ENCODE results near the gene JAKMIP2. TPM values are rescaled to one million over a fixed set of nuclear protein-coding genes. Genes with fewer than 3 reads are reported as not detected.

The JAKMIP2 gene
- total RNA-seq, 1 experiment from 2014 or later, result 2.3 TPM

DNA sequence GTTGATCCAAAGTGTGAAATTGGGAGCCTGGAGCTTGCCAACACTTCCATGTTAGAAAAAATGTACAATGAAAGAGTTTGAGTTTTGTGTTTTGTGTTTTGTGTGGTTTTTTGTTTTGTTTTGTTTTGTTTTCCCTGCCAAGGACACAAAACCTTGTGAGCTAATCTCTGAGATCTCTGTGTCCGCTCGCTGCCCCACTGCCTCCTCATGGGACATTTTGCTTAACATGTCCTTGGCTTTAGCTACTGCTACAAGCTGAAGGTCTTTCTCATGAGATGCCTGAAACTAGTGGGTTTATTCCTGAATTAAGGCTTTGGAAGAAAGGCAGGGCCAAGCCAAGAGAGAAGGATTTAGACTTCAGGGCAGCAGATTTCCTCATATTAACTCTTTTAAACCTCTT lies 7.3 kb upstream of the JAKMIP2 start:
- no peak for DNase-seq (ENCODE audit: low read depth)

DNA sequence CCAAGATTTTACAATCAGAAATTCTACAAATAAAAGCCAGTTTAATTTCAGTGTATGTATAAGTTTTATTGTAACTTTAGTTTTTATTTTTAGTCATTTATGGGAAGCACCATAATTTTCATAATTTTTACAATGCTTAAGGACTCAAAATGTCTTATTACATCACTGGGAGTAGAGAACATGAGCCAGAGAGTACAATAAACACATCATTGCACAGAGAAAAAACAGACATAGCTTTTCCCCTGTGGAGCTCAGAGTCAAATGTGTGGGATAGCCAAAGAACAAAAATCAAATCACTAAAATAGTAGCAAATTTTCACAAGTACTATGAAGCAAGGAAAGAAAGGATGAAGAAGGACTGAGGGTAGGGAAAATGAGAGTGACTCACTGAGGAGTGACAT lies 5.5 kb upstream of the JAKMIP2 start:
- no peak for DNase-seq (ENCODE audit: low read depth)

DNA sequence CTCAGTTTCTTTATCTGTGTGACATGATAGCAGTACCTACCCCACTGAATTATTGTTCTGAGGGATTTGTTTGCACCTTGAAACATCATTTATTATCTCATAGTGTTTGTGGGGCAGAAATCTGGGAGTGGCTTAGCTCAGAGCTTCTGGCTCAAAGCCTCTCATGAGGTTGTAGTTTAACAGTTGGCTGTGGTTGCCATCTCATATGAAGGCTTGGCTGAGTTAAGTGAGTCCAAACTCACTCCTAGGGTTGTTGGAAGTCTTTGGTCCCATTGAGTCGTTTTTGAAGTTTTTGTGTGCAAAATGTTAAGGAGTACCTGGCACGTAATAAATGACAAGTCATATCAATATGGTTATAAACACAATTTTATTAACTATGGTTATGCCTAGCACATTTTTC lies 3.6 kb upstream of the JAKMIP2 start:
- no peak for DNase-seq (ENCODE audit: low read depth)

DNA sequence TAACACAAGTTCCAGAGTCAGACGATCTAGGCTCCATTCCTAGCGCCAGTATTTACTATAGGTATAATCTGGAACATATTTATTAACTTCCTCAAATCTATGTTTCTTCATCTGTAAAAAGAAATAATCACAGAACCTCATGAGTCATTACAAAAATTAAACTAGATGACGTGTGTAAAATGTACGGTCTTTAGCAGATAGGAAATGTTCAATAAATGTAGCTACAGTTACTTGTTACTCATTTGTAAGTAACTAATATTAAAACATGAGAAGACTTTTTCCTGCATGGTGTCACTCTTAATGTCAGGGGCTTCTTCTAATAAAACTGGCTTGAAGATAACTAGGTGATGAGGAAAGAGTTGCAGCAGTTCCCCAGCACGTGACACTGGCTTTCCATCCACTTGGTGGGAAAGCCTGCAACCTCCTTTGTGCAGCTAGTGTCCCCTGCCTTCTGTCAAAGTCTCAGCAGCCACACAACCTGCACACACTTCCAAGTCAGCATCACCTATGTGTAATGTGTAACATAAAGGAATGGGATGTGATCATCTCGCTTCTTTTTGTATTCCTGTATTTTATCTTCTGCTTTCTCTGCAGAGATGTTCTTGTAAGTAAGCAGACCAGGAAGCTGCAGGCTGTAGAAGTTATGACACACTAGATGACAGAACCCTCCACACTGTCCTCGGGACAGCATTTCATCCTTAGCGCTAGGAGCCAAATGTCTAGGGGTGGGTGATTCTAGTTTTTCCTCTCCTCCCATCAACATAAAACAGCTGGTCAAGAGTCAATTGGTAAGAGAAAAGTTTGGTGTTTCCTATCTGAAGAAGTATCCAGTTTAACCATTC lies 1.8 kb upstream of the JAKMIP2 start:
- no peak for DNase-seq (ENCODE audit: low read depth)

DNA sequence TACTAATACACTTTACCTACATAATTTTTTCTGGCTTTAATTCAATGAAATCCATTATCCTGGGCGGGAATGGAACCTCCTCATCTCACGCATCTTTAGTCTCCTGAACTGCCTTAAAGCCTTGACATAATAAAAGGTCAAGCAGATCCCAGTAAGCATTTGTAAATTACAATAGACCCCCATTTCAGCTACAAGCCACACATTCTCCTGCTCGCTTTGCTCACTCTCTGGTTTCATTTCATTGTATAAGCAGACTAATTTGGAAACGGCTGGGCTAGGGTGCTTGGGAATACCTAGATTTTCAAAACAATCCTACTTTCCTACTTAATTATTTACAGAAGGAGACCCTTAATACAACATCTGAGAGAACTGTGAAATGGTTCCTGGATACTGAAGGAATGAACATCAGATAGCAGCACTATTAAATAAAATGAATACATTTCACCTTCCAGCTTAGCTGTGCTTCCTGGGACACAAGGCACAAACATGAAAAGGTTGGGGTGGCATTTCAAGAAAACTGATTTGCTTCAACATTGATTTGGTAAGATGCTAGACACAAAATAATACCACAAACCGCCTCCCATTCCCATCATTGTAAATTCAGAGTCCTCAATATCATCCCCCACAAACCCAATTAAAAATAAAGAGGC lies 1.5 kb downstream of the JAKMIP2 start:
- DNase-seq (ENCODE audit: low read depth), result no peak

DNA sequence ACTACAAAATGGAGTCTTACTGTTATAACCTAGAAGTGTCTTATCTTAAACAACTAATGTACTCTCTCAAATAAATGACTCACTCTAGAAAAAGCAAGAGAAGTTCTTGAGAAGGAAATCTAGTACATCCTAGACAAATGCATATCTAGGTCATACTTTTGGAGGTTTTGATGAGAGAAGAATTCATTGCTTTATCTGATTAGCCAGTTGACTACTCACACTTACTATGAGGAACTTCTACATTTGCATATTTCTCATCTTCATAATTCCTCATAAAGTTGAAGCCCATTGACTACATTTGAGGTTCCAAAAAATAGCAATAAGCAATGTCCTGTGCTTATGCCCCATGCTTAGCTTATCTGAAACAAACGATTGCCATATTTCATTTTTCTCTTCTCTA lies 2.8 kb downstream of the JAKMIP2 start:
- no peak for DNase-seq (ENCODE audit: low read depth)

DNA sequence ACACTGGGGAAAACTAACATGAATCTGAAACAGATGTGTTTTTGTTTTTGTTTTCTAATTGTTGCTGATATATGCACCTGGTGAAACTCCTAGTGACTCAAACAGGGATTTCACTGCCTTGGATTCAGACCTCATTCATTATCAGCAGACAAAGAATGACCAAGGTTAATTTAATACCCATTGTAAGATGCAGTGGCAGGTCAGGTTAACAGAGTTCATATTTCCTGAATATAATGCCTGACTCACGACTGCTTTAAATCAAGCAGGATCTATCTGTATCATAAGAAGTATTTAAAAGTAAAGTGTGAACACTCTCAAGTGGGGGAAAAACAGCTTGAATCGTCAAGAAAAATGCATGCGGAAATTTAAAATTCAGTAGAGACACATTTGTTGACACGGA lies 5.5 kb downstream of the JAKMIP2 start:
- DNase-seq (ENCODE audit: low read depth), result no peak

DNA sequence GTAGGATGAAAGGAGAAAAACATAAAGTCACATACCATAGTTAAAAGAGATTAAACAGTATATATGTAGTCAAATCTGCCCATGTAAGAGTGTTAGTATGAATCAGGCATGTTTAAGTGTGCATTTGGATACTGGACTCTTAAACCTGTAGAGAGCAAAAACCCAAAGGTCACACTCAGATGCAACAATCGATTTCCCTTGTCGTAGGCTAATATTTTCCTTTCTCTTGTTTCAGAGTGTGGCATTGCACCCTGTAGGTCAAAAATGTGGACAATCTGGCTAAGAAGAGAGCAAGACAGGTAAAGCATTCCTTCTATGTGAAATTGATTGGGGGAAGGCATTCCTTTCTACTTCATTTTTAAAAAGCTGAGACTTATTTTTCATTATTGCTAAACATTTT lies 8.9 kb downstream of the JAKMIP2 start:
- DNase-seq (ENCODE audit: low read depth), result no peak

DNA sequence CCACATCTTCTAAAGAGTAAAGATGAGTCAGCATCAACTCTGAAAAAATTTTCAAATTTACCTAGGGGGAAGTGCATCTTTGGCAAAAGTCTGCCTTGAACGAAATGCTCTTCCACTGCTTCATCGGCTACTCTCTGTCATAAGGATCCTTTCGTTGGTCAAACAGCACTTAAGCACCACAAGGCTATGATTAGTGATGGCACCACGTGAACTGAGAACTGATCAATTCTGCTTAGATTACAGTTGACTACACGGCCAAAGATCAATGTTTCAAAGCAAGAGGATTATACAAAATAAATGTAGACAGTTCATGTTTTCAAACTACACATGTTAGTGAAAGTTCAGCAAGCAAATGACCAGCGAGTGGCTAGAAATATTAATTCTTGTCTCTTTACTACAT lies 9.4 kb downstream of the JAKMIP2 start:
- DNase-seq (ENCODE audit: low read depth), result no peak

DNA sequence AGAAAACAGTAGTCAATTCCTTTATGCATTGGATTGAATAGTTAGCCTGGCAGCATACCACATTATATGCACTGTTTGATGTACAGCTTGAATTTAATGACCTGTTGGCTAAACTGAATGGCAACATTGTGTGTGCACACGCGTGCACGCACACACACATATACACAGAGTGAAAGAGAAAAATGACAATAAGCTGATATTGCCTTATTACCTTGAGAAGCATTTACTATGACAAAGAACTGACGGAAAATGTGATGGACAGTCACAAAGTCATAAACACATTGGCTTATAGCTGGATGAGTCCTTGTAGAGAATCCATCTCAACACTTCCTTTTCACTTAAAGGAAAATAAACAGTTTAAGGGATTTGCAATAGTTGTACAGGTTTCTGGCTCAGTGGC lies 15.5 kb downstream of the JAKMIP2 start:
- no peak for DNase-seq (ENCODE audit: low read depth)

DNA sequence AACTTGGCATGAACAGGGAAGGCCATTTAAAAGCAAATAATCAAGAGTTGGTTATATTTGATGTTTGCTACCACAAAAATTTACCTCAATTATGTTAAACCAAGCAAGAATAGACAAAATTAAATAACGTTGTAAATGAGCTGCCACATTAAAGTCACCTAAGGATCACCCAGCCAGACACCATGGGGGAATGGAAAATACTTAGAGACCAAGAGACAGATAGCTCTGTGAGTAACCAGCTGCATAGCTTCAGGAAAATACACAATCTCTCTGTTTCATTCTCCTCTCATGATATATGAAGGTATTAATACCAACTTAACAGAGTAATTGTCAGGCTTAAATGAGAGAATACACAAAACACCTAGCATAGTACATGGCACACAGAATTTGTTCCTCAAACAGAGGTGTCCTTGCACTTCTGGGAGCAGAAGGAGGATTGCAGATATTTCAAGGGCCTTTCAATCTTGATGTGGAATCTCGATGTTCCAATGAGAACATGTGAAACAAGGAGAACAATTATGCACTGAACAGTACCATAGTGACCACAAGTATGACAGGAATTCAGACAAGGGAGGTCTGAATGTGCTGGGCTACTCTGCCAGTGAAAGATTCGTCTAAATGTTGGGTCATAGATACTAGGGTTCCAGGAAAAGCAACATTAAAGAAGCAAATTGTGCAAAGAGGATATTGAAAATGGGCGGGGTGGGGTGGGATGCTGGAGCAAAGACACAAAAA lies 18.6 kb downstream of the JAKMIP2 start:
- peak; percentile 84 for DNase-seq (ENCODE audit: low read depth)

DNA sequence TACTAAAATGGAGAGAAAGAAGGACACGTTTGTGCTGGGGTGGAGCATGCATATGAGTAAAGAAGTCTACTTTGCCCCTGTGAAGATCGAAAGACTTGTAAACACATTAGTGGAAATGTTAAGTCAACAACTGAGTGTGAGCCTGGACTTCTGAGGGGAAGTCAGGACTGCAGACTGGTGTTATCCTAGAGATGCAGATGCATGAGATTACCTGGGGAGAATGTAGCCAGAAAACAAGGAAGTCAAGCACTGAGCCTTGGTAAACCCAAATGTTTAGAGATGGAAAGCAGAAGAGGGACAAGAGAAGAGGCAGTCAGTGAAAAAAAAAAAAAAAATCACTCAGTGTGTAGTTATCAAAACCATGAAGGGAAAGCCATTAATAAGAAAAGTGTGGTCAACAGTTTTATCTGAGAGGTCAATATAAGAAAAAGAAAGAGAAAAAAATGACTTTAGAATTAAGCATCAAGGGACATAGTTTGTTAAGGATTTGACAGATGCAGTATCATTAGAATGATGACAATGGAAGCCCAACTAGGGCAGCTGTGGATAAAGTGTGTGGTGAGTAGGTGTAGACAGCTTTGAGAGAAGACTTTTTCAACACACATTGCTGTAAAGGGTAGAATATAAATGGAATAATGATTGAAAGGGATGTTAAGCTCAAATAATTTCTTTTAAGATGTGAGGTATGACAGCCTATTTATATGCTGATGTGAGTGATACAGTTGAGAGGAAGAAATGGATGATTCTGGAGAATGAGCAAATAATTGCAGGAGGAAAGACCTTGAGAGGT lies 22.2 kb downstream of the JAKMIP2 start:
- no peak for DNase-seq (ENCODE audit: low read depth)

DNA sequence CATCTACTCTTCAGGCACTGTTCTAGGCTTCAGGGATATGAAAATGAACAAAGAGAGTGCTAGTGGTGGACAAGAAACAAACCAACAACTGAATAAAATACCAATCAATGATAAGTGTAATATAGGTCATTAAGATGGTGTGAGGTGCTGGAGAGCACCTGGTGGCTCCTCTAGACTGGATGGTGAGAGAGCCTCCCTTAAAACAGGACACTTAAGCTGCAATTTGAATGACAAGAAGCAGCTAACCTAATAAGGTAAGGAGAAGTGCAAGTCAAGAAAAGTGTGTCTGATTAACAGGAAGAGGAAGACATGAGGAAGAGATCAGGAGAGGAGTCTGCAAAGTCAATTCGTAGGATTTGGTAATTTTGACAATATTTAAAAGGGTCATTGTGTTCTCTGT lies 23.1 kb downstream of the JAKMIP2 start:
- DNase-seq (ENCODE audit: low read depth), result no peak

DNA sequence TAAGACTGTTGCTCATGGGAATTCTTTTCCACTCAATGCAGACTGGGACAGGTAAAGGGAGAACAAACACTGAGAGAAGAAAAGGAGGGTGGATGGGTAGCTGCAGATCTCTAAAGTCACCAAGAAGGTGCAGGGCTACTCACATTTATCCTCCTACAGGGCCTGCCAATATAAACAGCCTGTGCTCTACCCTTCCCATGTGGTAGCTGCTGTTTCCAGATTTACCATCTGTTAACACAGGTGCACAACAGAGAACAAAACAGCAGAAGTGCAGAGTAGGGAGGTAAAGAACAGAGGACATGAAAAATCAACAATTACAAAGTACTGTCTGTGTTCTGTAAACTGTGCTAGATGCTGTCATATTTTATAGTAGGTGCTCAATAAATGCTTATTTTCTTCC lies 26.0 kb downstream of the JAKMIP2 start:
- no peak for DNase-seq (ENCODE audit: low read depth)

DNA sequence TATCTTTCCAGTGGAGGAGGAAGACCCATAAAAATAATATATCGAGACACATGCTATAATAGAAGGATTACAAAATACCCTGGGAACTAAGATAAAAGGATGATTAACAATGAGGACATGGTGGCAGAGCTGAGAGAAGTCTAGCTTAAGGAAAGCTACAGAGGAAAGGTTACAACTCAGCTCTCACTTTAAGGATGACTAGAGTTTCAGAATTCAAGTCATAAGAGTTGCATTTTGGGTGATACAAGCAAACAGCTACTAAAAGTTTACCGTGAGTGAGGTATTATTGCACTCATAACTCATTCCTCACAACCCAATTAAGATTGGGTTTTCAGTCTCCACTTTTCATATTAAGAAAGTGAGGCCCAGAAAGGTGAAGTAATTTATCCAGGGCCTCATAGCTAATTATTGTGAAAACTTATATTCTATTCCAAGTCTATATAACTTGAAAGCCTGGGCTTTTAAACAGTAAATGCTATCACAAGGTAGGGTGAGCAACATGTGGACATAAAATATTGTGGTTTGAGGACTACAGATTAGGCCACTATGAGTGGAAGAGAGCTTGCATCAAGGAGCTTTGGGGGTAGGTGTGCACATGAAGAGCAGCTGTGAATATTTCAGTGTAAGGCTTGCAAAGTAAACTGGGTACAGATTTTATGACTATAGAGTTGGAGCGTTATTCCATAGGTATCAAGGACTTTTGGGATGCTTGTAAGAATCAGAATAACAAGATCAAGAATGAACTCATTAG lies 28.0 kb downstream of the JAKMIP2 start:
- DNase-seq (ENCODE audit: low read depth), result no peak

DNA sequence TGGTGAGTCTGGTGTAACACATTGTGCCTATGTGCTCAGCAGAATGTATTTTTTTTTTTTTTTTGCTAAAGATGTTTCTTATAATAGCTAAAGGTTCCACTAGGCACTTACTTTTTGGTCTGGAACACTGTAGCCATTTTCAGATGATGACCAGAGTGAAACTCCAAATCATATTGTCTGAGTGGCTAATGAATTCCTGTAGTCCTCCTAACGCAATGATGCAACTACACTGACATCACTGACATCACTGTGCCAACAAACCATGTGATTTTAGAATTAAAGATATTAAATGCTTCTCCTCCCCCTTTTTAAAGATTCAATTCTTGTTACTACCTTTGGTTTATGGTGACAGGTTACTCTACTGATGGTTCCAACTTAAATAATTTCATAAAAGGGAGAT lies 28.8 kb downstream of the JAKMIP2 start:
- no peak for DNase-seq (ENCODE audit: low read depth)

DNA sequence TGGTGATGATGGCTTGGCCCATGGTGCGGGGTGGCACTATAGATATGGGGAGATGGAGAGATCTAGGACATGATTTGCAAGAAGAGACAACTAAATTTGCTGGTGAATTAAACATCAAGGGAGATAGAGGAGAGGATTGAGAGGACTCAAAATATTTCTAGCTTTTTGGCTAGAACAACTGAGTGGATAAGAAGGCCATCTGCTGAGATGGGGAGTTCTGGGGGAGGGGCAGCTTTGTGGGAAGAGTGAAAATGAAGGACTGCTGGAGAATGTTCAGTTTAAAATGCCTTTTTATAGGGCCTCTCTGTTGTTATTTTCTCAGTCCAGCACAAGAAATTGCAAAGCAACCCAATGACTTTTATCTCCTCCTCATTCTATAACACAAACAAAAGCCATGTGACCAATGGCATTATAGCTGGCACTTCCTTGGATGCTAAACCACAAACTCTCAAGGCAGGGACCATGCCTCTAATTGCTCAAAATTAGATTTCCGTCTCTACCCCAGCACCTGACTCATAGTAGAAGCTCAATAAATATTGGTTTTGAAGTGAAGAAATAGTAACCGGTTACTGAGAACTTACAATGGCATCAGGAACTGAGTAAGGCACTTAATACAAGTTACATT lies 29.8 kb downstream of the JAKMIP2 start:
- DNase-seq (ENCODE audit: low read depth), result peak; percentile 58

DNA sequence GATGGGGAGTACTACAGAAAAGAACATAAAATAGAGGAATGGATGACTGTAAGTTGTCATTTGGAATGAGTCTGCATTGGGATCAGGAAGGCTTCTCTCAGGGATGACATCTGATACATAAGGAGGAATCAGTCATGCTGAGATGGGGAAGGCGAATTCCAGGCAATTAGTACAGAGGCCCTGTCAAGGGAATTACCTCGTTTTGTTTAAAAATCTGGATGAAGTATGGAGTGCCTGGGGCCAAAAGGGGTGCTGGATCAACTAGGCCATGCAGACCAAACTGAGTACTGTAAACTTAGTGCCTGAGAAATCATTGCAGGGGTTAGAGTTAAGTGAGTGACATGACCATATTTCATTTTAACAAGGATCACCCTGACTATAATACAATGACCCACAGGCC lies 30.5 kb downstream of the JAKMIP2 start:
- peak; percentile 53 for DNase-seq (ENCODE audit: low read depth)

DNA sequence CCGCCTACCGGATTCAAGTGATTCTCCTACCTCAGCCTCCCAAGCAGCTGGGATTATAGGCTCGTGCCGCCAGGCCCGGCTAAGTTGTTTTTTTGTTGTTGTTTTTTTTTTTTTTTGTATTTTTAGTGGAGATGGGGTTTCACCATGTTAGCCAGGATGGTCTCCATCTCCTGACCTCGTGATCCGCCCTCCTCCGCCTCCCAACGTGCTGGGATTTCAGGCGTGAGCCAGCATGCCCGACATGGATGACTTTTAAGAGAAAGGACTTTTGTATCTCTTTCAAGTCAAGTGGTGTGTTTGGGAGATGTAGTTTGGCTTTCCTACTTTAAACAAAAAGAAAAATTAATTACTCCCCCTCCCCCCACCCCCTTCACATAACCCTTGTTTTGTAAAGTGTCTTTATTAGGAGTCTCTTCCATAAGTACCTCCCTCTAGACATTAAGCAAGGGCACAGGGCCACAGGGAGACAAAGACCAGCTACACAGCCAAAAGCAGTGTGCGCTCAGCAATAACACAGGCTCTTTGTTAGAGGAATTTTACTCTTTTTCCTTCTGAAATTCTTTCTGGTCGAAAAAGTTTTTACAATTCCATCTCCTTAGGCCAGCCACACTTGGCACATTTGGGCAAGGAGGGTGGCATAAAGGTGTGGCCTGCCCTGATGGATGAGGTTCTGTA lies 31.2 kb downstream of the JAKMIP2 start:
- DNase-seq (ENCODE audit: low read depth), result no peak

DNA sequence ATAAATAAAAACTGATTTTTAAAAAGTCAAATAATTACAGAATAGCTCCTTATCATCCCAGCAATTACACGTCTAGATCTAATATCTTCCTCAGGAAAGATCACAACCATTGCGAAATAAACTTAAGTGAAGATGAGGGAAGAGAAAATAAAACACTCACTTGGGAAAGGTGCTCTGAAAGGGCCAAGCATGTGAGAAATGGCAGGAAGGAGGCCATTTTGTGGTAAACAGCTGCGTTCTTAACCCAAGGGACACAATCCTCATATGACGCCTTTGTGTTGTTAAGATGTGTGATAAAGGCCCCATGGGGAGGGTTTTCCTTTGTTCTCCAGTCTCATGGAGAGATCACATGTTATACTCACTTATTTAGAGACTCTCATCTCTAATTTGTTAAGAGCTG lies 32.5 kb downstream of the JAKMIP2 start:
- no peak for DNase-seq (ENCODE audit: low read depth)
